GM18951 (cell line): Measurements from ENCODE around the gene TTLL10.
"Not testable (repeated sequence)": the region's sequence is repeated elsewhere in the genome, so short reads cannot be mapped to it uniquely, and the experiment has no call there.

Experiments used
- POLR2A ChIP-seq: IDR thresholded peaks from 4 replicates; pipeline ENCODE4 v1.6.1; 2011; ENCODE audit warnings: mild to moderate bottlenecking; ENCODE audit not compliant: insufficient read length, insufficient read depth; ENCODE audit errors: extremely low read depth
- in situ Hi-C: fragments of 300-500 bp; cut with MboI; formaldehyde crosslinking; loops from one replicate; pipeline ENCODE4 v1.12.0; 2022; ENCODE audit warnings: low sequenced_read_pairs, mixed read lengths, inconsistent platforms; ENCODE audit not compliant: unreplicated experiment

The TTLL10 gene

DNA sequence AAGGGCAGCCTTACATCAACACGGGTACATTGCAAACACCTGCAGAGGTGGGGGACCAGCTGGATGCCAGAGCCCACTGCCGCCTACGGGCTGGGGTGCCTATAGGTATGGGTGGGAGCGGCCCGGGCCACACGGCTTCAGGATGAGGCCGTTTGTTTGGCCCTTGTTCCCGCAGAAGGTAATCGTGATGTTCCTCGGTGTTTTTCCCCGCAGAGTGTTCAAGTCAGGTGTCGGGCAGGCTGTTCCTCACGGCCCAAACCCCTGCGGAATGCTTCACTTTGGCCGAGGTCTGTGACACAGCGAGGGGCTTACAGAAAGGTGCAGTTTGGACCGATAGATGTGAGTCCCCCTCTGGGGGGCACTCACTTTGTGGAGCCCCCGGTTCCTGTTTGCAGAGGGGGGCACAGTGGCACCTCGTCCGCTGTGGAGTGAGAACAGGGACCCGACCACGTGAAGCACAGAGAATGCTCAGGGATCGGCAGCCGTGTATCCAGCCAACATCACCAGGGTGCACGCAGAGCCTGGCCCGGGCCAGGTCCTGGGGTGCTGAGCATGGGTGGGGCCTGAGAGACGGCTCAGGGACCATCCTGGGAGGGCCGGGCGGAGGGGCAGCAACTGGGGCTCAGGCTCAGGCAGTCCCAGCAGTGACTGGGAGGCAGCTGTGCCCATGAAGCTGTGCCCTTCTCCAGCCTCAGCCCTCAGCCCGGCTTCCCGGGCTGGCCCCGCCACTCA is 453 bp upstream of the TTLL10 start:
- in situ Hi-C loops = no loop called here
- no peak for TF ChIP-seq POLR2A

DNA sequence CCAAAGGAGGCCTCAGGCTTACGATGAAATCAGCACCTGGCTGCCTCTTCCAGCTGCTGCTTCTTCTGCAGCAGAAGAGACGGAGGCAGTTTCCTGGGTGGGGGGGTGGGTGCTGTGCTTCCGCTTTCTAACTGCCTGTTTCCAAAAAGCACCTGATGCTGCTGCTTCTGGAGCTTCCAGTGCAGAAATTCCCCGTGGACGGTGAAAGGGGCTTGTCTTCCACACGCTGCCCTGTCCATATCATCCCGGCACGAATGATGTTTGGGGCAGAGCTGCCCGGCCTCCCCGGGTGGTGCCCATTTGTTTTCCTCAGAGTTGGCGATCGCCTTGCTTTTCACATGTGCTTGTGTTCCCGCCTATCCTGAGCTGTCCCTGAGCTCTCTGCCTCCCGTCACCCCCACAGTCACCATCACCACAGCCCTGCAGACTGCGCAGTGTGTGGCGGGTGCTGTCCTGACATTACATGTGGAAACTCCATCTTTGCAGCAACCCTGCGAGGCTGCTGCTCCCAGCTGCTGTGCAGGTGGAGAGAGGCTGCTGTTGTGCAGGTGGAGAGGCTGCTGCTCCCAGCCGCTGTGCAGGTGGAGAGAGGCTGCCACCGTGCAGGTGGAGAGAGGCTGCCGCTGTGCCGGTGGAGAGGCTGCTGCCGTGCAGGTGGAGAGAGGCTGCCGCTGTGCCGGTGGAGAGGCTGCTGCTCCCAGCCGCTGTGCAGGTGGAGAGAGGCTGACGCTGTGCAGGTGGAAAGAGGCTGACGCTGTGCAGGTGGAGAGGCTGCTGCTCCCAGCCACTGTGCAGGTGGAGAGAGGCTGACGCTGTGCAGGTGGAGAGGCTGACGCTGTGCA is 1.8 kb downstream of the TTLL10 start:
- in situ Hi-C loops = no loop called here
- TF ChIP-seq POLR2A = no peak

DNA sequence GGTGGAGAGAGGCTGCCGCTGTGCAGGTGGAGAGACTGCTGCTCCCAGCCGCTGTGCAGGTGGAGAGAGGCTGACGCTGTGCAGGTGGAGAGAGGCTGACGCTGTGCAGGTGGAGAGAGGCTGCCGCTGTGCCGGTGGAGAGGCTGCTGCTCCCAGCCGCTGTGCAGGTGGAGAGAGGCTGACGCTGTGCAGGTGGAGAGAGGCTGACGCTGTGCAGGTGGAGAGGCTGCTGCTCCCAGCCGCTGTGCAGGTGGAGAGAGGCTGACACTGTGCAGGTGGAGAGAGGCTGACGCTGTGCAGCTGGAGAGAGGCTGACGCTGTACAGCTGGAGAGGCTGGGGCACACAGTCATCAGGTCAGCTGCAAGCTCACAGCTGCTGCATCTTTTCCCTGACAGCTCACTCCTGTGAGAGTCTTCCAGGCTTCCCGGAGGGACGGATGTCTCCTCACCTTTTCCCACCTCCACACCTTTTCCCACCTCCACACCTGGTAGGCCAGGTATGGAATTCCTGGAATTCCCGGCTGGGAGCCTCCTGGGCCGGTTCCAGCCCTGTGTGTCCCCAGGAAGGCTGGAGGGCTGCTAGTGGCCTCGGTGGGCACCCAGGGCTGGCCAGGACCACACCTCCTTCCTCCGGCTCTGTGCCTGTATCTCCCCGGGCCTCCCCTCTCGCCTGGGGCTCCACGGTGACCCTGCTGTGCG is 2.5 kb downstream of the TTLL10 start:
- in situ Hi-C loops = not testable (repeated sequence)

DNA sequence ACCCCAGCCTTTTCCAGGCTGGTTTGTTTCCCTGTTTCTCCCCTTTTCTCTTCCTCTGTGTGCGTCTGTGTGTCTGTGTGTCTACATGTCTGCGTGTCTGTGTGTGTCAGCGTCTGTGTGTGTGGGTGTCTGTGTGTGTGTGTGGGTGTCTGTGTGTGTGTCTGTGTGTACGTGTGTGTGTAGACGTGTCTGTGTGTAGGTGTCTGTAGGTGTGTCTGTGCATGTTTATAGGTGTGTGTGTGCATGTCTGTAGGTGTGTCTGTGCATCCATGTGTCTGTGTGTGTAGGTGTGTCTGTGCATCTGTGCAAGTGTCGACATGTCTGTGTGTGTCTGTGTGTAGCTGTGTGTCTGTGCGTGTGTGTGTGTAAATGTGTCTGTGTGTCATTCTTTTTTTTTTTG is 3.3 kb downstream of the TTLL10 start:
- no peak for TF ChIP-seq POLR2A
- in situ Hi-C loops = no loop called here

DNA sequence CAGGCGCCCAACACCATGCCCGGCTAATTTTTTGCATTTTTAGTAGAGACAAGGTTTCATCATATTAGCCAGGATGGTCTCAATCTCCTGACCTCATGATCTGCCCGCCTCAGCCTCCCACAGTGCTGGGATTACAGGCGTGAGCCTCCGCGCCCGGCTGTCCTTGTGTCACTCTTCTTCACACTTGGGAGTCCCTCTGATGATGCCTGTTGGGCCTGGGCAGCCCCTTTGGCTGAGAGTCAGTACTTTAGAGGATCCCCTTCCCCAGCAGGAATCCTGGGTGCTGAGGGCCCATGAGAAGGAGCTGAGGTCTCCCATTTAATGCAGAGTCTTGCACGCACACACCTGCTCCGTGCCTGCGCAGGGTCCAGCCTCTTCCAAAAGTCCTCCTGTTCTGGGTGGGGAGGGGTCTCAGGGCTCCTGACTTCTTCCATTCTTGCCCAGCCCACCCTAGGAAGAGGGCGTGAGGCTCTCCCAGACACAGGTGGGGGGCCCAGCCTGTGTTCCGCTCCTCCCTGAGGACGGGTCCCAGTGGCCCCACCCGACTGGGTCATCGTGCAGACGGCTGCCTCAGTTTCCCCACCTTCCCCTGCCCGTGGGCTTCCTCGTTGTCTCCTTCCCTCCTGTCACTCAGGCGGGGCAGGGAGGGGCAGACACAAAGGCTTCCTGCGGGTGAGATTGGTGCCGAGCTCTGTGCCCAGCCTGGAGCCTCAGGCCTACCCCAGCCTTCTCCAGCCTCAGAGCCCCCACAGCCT is 3.9 kb downstream of the TTLL10 start:
- in situ Hi-C loops = no loop called here
- no peak for TF ChIP-seq POLR2A

DNA sequence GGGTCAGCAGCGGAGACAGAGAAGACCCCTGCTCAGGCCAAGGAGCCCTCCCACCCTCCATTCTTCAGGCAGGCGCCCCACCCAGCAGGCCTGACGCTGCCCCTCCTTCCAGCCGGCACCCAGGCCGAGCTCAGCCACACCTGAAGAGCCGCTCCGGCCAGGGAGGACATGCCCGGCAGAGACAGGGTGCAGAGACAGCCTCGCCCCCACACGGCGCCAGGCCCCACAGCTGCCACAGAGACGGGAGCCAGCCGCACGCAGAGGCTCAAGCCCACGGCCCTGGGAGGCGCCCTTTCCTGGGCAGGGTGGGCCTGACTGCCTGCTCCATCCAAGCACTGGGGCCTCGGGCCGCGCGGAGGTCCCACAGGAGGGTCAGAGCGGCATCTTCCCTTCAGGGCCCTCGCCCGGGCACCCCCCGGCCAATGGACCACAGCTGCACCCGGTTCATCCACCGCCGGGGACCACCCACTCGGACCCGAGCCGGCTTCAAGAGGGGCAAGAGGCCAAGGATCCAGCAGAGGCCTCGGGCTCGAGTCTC is 5.2 kb downstream of the TTLL10 start:
- no peak for TF ChIP-seq POLR2A
- in situ Hi-C loops = no loop called here

DNA sequence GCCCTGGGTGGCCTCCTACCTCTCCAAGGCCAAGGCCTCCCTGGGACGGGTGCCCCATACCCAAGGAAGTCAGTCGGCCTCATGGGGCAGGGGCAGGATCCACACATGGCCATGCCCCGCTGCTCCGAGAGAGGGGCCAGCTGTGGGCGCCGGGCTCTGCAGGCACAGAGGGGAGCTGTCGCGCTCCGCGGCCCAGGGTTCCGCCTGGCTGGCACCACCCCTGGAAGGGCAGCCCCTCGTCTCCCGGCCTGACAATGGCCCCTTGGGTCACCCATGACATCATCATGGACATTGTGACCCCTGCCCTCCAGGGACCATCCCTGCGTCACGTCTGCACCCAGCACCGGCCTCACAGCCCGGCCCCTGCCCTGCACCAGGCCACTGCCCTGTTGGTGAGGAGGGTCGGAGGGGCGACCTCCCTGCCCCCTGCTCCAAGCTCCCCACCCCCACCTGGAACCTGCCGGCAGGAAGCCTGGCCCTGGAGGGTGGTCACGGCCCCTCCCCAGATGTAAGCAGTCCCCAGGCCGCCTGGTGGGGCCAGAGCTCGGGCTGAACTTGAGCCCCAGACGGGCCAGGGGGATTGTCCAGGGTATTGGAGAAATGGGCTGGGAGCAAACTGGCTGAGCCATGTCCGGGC is 5.8 kb downstream of the TTLL10 start:
- in situ Hi-C loops = no loop called here
- TF ChIP-seq POLR2A = no peak

DNA sequence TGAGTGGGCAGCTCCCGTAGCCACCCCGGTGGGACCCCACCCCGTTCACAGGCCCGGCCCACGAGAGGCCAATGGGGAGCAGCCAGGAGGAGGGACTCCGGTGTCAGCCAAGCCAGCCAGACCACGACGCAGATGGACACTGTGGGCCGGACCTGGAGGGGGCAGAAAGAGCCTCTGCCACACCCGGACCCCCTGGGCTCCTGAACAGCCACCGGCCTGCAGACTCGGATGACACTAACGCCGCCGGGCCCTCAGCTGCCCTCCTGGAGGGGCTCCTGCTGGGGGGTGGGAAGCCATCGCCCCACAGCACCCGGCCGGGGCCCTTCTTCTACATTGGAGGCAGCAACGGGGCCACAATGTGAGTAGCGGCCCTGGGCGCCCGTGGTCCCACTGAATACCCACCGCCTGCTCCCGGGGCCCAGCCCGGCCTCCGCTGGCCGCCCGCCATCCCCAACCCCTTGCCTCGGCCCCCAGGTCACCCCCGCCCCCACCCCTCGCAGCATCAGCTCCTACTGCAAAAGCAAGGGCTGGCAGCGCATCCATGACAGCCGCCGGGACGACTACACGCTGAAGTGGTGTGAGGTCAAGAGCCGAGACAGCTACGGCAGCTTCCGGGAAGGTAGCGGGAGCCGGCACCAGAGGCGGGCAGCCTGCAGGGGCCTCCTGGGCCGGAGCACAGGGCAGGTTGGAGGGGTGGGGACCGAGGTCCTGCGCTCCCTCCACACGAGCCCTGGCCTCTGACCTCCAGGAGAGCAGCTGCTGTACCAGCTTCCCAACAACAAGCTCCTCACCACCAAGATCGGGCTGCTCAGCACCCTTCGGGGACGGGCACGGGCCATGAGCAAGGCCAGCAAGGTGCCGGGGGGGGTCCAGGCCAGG is 6.5 kb downstream of the TTLL10 start:
- in situ Hi-C loops = no loop called here
- no peak for TF ChIP-seq POLR2A

DNA sequence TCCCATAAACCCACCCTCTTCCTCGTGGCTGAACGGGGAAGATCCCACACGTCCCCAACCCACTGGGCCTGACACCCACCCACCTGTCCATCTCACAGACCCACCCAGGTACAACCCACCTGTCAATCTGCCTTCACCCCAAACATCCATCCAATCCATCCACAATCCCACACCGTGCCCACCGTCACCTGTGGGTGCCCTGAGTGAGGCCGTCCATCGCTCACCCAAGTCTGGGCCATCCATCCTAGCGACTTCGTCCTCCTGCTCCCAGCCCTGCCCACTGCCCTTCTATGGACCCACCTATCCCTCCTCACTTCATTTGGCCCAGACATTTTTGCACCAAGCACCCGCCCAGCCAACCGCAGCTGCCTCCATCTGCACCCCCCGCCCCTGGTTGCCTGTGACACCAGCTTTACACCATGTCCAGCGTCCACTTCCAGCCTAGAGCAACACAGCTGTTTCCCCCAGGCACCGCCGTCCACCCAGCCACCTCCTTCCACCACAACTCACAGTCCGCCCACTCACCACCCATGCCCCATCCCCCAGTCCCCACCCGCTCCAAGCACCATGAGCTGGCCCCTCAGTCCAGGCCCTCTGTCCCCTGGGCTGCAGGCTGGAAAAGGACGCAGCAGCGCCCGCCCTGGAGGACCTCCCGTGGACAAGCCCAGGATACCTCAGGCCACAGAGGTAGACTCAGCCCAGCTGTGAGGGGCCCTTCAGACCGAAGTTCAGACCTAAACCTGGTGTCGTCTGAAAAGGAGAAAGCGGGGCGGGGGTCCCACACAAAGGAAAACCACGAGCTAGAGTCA is 7.7 kb downstream of the TTLL10 start:
- in situ Hi-C loops = no loop called here
- TF ChIP-seq POLR2A = no peak

DNA sequence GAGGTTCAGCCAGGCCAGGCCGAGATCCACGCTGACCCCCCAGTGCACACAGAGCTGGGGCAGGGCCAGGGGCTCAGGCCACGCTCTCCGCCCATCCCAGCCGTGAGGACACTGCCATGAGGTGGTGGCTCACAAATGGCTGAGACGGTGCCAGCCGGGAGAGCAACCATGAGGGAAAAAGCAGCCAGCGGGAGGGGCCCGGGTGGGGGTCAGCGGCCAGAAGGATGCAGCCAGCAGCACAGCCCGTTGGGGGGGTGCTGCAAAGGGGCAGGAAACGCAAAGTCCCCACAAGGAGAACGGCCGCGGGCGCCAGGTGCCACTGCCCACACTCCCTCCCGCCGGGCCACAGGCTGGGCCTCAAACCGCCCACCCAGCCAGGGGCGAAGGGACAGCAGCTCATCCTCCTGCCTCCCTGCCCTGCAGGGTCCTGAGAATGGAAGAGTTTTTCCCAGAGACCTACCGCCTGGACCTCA is 8.3 kb downstream of the TTLL10 start:
- in situ Hi-C loops = no loop called here
- no peak for TF ChIP-seq POLR2A

DNA sequence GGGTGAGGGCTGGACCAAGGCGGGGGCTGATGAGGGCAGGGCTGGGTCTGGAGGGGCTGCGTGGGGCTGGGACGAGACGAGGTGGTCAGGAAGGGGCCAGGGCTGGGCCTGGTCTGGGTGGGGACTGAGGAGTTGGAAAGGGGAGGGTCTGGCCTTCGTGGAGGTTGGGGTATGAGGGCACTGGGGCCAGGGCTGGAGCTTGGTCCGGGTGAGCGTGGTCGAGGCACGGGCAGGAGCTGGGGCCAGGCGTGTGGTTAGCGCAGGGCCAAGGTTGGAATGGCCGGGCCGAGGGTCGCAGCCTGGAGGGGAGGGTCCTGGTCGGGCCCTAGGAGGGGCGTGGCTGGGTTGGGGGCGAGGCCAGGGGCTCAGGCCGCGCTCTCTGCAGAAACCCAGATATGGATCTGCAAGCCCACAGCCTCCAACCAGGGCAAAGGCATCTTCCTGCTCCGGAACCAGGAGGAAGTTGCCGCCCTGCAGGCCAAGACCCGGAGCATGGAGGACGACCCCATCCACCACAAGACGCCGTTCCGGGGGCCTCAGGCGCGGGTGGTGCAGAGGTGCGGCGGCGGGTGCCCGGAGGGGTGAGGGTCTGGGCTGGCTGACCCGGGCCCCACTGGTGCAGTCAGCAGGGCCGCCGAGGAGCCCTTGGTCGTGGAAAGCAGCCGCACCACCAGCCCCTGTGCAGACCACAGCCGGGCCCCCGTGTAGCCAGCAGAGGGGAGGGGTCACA is 9.0 kb downstream of the TTLL10 start:
- no peak for TF ChIP-seq POLR2A
- in situ Hi-C loops = no loop called here
